Naive thymus-derived CD4-positive, alpha-beta T cell (primary cell): Measurements from ENCODE around the gene NR2C2AP. TPM values are rescaled to one million over a fixed set of nuclear protein-coding genes. Genes with fewer than 3 reads are reported as not detected.

Source experiments
- ATAC-seq: fragments of 150-1000 bp; cut with Tn5 transposase; 2 replicates; pipeline ENCODE4 v1.10.0; 2021; ENCODE audit warnings: mild to moderate bottlenecking, moderate library complexity
- CTCF ChIA-PET: fragments of 350-600 bp; sonication (Branson Sonifier 250); formaldehyde crosslinking; loops from one replicate; lab custom pipeline; 2021; ENCODE audit warnings: antibody characterized with exemption; lab: Charles Lee
- POLR2A ChIA-PET: fragments of 350-600 bp; sonication (Branson Sonifier 250); formaldehyde crosslinking; loops from one replicate; lab custom pipeline; 2021; ENCODE audit warnings: antibody characterized with exemption, inconsistent platforms; lab: Charles Lee
- DNase-seq, 9 donors: peaks; one replicate each; pipeline versions ENCODE4 v3.0.0 to v3.0.0-alpha.2; 2020 to 2022; ENCODE audit warnings: mixed read lengths in 1 of 9
- H3K27ac ChIP-seq: one replicate; pipeline ENCODE4 v1.7.0; 2013; ENCODE audit warnings: mild to moderate bottlenecking, low read depth, low read length, moderate library complexity
- H3K27me3 ChIP-seq, 2 donors: one replicate each; pipeline ENCODE4 v1.7.0; 2013; ENCODE audit warnings: low read length in 2 of 2, mild to moderate bottlenecking in 2 of 2, moderate library complexity in 2 of 2; ENCODE audit not compliant: control insufficient read depth in 2 of 2, insufficient read depth in 2 of 2
- H3K36me3 ChIP-seq, 3 experiments: 1 replicate in 2 of 3; 2 replicates in 1 of 3; pipeline ENCODE4 v1.7.0; 2013; ENCODE audit warnings: low read length in 3 of 3, mild to moderate bottlenecking in 3 of 3, moderate library complexity in 1 of 3; ENCODE audit not compliant: insufficient read depth in 3 of 3, control insufficient read depth in 2 of 3
- H3K4me1 ChIP-seq, 2 donors: one replicate each; pipeline ENCODE4 v1.7.0; 2013; ENCODE audit warnings: low read length in 2 of 2, mild to moderate bottlenecking in 2 of 2, moderate library complexity in 1 of 2; ENCODE audit not compliant: control insufficient read depth in 2 of 2, insufficient read depth in 2 of 2
- H3K4me3 ChIP-seq: 2 replicates; pipeline ENCODE4 v1.7.0; 2013; ENCODE audit warnings: mild to moderate bottlenecking, low read length
- H3K9me3 ChIP-seq, 3 experiments: 1 replicate in 2 of 3; 2 replicates in 1 of 3; pipeline ENCODE4 v1.7.0; 2013; ENCODE audit warnings: low read length in 3 of 3; ENCODE audit not compliant: control insufficient read depth in 2 of 3
- H3K27ac Mint-ChIP-seq, 9 donors: one replicate each; pipeline ENCODE4 v1.8.0; 2020 to 2022; ENCODE audit warnings: mixed read lengths in 9 of 9, mild to moderate bottlenecking in 8 of 9, moderate library complexity in 5 of 9, inconsistent platforms in 2 of 9
- H3K27me3 Mint-ChIP-seq, 5 donors: one replicate each; pipeline ENCODE4 v1.8.0; 2021 to 2022; ENCODE audit warnings: mixed read lengths in 5 of 5, mild to moderate bottlenecking in 1 of 5
- H3K36me3 Mint-ChIP-seq, 5 donors: one replicate each; pipeline ENCODE4 v1.8.0; 2020 to 2022; ENCODE audit warnings: mixed read lengths in 5 of 5, mild to moderate bottlenecking in 3 of 5, inconsistent platforms in 1 of 5
- H3K4me1 Mint-ChIP-seq, 7 donors: one replicate each; pipeline ENCODE4 v1.8.0; 2020 to 2022; ENCODE audit warnings: mixed read lengths in 7 of 7, mild to moderate bottlenecking in 3 of 7, inconsistent platforms in 1 of 7
- H3K4me3 Mint-ChIP-seq, 10 donors: one replicate each; pipeline ENCODE4 v1.8.0; 2020 to 2022; ENCODE audit warnings: mild to moderate bottlenecking in 10 of 10, mixed read lengths in 10 of 10, moderate library complexity in 6 of 10, inconsistent platforms in 2 of 10
- H3K9me3 Mint-ChIP-seq, 11 donors: one replicate each; pipeline ENCODE4 v1.8.0; 2020 to 2022; ENCODE audit warnings: mixed read lengths in 11 of 11, mild to moderate bottlenecking in 4 of 11, inconsistent platforms in 1 of 11, moderate library complexity in 1 of 11
- intact Hi-C, 2 donors: fragments of 100-400 bp; cut with micrococcal nuclease; formaldehyde crosslinking; loops; one replicate each; pipeline ENCODE4 v1.15.1; 2023
- polyA plus RNA-seq, 2 donors: library from polyadenylated mRNA; unstranded; fragments of 300-500 nt; fragmentation: Illumina TruSeq; gene quantifications; one replicate each; pipeline ENCODE4 v1.2.3, GENCODE V29; 2021
- total RNA-seq, 6 experiments: library from RNA in 5 of 6; stranded (reverse) in 5 of 6; gene quantifications; 1 replicate in 5 of 6; 2 replicates in 1 of 6; pipeline ENCODE4 v1.2.3 and lab custom pipeline; 2021 to 2026

Gene NR2C2AP
- total and polyA plus RNA-seq, 7 experiments from 2014 or later = 13.8 to 37.7 (median 28.7) TPM

DNA sequence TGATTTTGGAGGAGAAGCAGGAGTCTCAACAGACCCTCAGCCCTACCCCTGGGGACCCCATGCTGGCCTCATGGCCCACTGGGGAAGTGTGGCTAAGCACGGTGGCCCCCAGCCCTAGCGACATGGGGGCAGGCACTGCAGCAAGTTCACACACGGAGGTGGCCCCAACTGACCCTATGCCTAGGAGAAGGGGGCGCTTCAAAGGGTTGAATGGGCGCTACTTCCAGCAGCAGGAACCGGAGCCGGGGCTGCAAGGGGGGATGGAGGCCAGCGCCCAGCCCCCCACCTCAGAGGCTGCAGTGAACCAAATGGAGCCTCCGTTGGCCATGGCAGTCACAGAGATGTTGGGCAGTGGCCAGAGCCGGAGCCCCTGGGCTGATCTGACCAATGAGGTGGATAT lies 23.4 kb upstream of the NR2C2AP start:
- intact Hi-C loops = no loop called here
- no peaks in the 10 kb centered on the region for H3K9me3 Mint-ChIP-seq
- no peaks in the 10 kb centered on the region for H3K36me3 ChIP-seq
- peaks cover 0 to 9% of the 10 kb centered on the region in 2 donors for H3K4me1 ChIP-seq
- DNase-seq (no peak), ATAC-seq (no peak)
- no peak overlapping the region for H3K27ac ChIP-seq
- H3K27ac Mint-ChIP-seq = no peak overlapping the region
- POLR2A ChIA-PET = no interaction called here
- CTCF ChIA-PET = interaction anchor here (1.3 kb wide), 1 partner anchor 263 kb away, joined by 3 read pairs; no protein-coding TSS in a partner anchor
- peaks cover 0 to 18% (median 7%) of the 10 kb centered on the region in 5 donors for H3K27me3 Mint-ChIP-seq
- no peaks in the 10 kb centered on the region for H3K36me3 Mint-ChIP-seq
- no peak overlapping the region for H3K4me3 ChIP-seq
- no peak overlapping the region for H3K4me3 Mint-ChIP-seq
- H3K27me3 ChIP-seq = no peaks in the 10 kb centered on the region
- H3K9me3 ChIP-seq = no peaks in the 10 kb centered on the region
- H3K4me1 Mint-ChIP-seq = peaks cover 0 to 4% (median 2%) of the 10 kb centered on the region in 7 donors

DNA sequence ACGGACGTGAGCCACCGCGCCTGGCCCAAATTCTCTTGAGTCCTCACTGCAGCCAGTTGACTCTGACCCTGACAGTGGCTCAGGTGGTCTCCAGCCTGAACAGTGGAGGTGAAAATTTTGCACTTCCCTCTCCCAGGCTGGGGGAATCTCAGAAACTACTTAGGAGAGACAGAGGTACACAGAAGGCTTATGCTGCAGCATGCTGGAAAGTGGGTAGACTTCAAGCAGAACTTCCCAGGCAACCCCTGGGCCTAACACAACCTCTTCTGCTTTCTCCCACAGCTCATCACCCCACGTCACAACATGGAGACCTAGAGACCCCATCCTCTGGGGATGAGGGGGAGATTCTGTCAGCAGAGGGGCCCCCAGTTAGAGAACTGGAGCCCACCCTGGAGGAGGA lies 23.0 kb upstream of the NR2C2AP start:
- DNase-seq = no peak
- Histone ChIP-seq H3K4me3 (no peak overlapping the region), H3K9me3 (no peaks in the 10 kb centered on the region), H3K27me3 (no peaks in the 10 kb centered on the region), H3K36me3 (no peaks in the 10 kb centered on the region), H3K4me1 (peaks cover 0 to 9% of the 10 kb centered on the region in 2 donors), H3K27ac (no peak overlapping the region)
- no peaks in the 10 kb centered on the region for H3K36me3 Mint-ChIP-seq
- ATAC-seq = no peak
- peak overlapping the region in 2 of 10 donors; percentile 46 to 82 for H3K4me3 Mint-ChIP-seq
- peaks cover 0 to 18% (median 7%) of the 10 kb centered on the region in 5 donors for H3K27me3 Mint-ChIP-seq
- ChIA-PET POLR2A (no interaction called here), CTCF (interaction anchor here (0.5 to 2.4 kb wide), 4 partner anchors 36 to 264 kb away, joined by 3 to 7 read pairs (median 5); partner anchors contain the start of gene BORCS8)
- no peaks in the 10 kb centered on the region for H3K9me3 Mint-ChIP-seq
- H3K27ac Mint-ChIP-seq = peak overlapping the region in 1 of 9 donors; percentile 51
- intact Hi-C loops = no loop called here
- H3K4me1 Mint-ChIP-seq = peaks cover 0 to 4% (median 2%) of the 10 kb centered on the region in 7 donors

- no peak overlapping the region for H3K27ac ChIP-seq
- Mint-ChIP-seq H3K27me3 (peaks cover 0 to 20% (median 7%) of the 10 kb centered on the region in 5 donors), H3K9me3 (no peaks in the 10 kb centered on the region), H3K4me3 (peak overlapping the region; percentile 45 to 85 (median 76)), H3K27ac (peak overlapping the region in 1 of 9 donors; percentile 13), H3K36me3 (no peaks in the 10 kb centered on the region), H3K4me1 (peaks cover 0 to 4% (median 2%) of the 10 kb centered on the region in 7 donors)
- H3K27me3 ChIP-seq = no peaks in the 10 kb centered on the region
- ChIA-PET CTCF (interaction anchor here (0.6 to 2.4 kb wide), 6 partner anchors 17 to 50 kb away, joined by 3 to 7 read pairs (median 4); partner anchors contain the start of gene BORCS8), POLR2A (interaction anchor here (1.8 kb wide), 1 partner anchor 32 kb away, joined by 4 read pairs; no protein-coding TSS in a partner anchor)
- ATAC-seq (peak; percentile 94), DNase-seq (peak; percentile 63 to 79 (median 75))
- peak overlapping the region; percentile 47 for H3K4me3 ChIP-seq
- no peaks in the 10 kb centered on the region for H3K9me3 ChIP-seq
- no peaks in the 10 kb centered on the region for H3K36me3 ChIP-seq
- intact Hi-C loops = loop anchor here (1.0 to 2.0 kb wide), 6 partner anchors 32 to 172 kb away; partner anchors contain the start of genes BORCS8 (in 1 of the 2), RFXANK (in 1 of the 2) and TMEM161A (in 1 of the 2)
- peaks cover 0 to 9% of the 10 kb centered on the region in 2 donors for H3K4me1 ChIP-seq
Observed at GRCh38 chr19:19224852-19225494, 21.8 kb upstream of the NR2C2AP start.

DNA sequence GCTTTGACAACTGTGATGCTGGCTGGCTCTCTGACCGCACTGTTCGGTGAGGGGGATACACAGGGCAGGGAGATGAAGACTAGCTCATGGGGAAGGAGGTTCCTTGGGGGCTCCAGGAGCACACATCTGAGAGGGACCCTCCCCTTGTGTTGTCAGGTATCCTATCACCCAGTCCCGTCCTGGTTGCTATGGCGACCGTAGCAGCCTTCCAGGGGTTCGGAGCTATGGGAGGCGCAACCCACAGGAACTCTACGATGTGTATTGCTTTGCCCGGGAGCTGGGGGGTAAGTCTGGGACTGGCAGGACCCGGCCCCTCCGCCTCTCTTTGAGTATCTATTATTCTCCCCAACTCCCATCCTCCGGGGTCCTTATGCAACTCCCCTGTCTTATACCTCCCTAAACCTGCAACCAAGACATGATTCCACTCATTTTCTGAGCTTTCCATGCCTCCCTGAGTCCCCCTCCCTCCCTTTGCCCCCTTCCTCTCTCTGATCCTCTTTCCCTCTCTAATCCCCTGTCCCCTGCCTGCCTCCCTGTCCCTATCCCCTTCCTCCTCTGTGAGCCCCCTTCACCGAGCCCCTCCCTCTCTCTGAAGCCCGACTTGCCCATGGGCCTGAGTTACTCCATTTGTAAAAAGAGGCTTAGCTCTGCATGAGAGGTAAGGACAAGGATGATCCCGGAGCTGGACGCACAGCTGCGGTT lies 21.1 kb upstream of the NR2C2AP start:
- ChIA-PET POLR2A (interaction anchor here (1.8 kb wide), 1 partner anchor 31 kb away, joined by 4 read pairs; no protein-coding TSS in a partner anchor), CTCF (interaction anchor here (0.8 to 2.4 kb wide), 2 partner anchors 23 to 50 kb away, joined by 3 to 7 read pairs; no protein-coding TSS in a partner anchor)
- H3K27me3 ChIP-seq = no peaks in the 10 kb centered on the region
- no peak overlapping the region for H3K27ac ChIP-seq
- no peaks in the 10 kb centered on the region for H3K9me3 Mint-ChIP-seq
- peaks cover 0 to 20% (median 7%) of the 10 kb centered on the region in 5 donors for H3K27me3 Mint-ChIP-seq
- H3K4me3 ChIP-seq = peak overlapping the region; percentile 47
- peak overlapping the region in 9 of 10 donors; percentile 10 to 81 (median 67) for H3K4me3 Mint-ChIP-seq
- H3K4me1 Mint-ChIP-seq = peaks cover 0 to 4% (median 2%) of the 10 kb centered on the region in 7 donors
- no peaks in the 10 kb centered on the region for H3K36me3 Mint-ChIP-seq
- H3K9me3 ChIP-seq = no peaks in the 10 kb centered on the region
- no peak overlapping the region for H3K27ac Mint-ChIP-seq
- no peak for DNase-seq
- H3K36me3 ChIP-seq = no peaks in the 10 kb centered on the region
- ATAC-seq = no peak
- H3K4me1 ChIP-seq = peaks cover 0 to 9% of the 10 kb centered on the region in 2 donors
- intact Hi-C loops = loop anchor here (2.0 kb wide), 4 partner anchors 32 to 172 kb away; partner anchors contain the start of genes BORCS8 (in 1 of the 2), RFXANK (in 1 of the 2) and TMEM161A (in 1 of the 2)

DNA sequence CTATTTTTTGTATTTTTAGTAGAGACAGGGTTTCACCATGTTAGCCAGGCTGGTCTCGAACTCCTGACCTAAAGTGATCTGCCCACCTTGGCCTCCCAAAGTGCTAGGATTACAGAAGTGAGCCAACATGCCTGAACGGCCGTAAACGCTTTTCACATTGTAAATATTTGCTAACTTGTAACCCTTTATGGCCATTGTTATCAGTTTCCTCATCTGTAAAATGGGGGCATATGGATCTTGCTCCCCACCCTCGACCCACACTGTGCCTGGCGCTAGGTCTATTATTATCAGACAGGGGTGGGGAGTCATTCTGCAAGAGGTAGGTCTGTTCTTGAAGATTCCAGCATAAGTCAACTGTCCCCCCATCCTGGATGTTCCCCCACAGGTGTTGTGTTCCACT lies 20.4 kb upstream of the NR2C2AP start:
- Histone ChIP-seq H3K4me3 (no peak overlapping the region), H3K4me1 (peaks cover 0 to 9% of the 10 kb centered on the region in 2 donors), H3K27me3 (no peaks in the 10 kb centered on the region), H3K27ac (no peak overlapping the region), H3K36me3 (no peaks in the 10 kb centered on the region), H3K9me3 (no peaks in the 10 kb centered on the region)
- Mint-ChIP-seq H3K4me1 (peaks cover 0 to 4% (median 2%) of the 10 kb centered on the region in 7 donors), H3K36me3 (no peaks in the 10 kb centered on the region), H3K9me3 (no peaks in the 10 kb centered on the region), H3K27ac (no peak overlapping the region), H3K27me3 (peaks cover 0 to 17% (median 5%) of the 10 kb centered on the region in 5 donors), H3K4me3 (peak overlapping the region in 4 of 10 donors; percentile 4 to 81 (median 29))
- CTCF ChIA-PET = no interaction called here
- no peak for ATAC-seq
- intact Hi-C loops = loop anchor here (2.0 kb wide), 4 partner anchors 31 to 171 kb away; partner anchors contain the start of genes BORCS8 (in 1 of the 2), RFXANK (in 1 of the 2) and TMEM161A (in 1 of the 2)
- no peak for DNase-seq
- POLR2A ChIA-PET = no interaction called here

DNA sequence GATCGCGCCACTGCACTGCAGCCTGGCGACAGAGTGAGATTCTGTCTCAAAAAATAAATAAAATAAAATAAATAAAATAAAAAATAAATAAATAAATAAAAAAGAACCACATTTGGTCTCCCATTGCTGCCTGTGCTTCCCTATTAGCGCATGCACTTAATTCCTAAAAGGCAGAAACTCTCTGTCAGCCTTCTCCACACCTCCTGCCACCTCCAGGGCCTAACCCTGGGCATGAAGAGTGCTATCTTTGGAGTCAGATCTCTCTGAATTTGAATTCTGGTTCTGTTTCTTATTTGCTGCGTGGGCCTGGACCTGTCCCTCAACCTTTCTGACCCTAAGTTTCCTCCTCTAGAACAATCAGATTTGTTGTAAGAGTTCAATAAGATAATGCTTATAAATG lies 19.8 kb upstream of the NR2C2AP start:
- H3K9me3 ChIP-seq = no peaks in the 10 kb centered on the region

More for the DNA sequence above, 19.8 kb upstream of the NR2C2AP start:
- Mint-ChIP-seq H3K36me3 (no peaks in the 10 kb centered on the region), H3K27ac (no peak overlapping the region), H3K4me1 (peaks cover 0 to 4% (median 2%) of the 10 kb centered on the region in 7 donors), H3K9me3 (no peaks in the 10 kb centered on the region), H3K27me3 (peaks cover 0 to 17% (median under 1%) of the 10 kb centered on the region in 5 donors), H3K4me3 (no peak overlapping the region)
- ATAC-seq = no peak
- Histone ChIP-seq H3K27ac (no peak overlapping the region), H3K4me3 (no peak overlapping the region), H3K4me1 (peaks cover 0 to 9% of the 10 kb centered on the region in 2 donors), H3K27me3 (no peaks in the 10 kb centered on the region), H3K36me3 (no peaks in the 10 kb centered on the region)
- CTCF ChIA-PET = no interaction called here
- DNase-seq = no peak
- intact Hi-C loops = no loop called here
- POLR2A ChIA-PET = no interaction called here
